ENCODE results near the gene BIN2. TPM values are rescaled to one million over a fixed set of nuclear protein-coding genes. Genes with fewer than 3 reads are reported as not detected.
A peak's percentile ranks its signal among the peaks of the same experiment; 100 is the strongest.

The BIN2 gene
- total and polyA plus RNA-seq, 9 of the 15 experiments (the other 6 are each of a cell fraction or from before 2014, with no cell fraction given): 0.04 to 0.39 (median 0.25) TPM; not detected in 1

DNA sequence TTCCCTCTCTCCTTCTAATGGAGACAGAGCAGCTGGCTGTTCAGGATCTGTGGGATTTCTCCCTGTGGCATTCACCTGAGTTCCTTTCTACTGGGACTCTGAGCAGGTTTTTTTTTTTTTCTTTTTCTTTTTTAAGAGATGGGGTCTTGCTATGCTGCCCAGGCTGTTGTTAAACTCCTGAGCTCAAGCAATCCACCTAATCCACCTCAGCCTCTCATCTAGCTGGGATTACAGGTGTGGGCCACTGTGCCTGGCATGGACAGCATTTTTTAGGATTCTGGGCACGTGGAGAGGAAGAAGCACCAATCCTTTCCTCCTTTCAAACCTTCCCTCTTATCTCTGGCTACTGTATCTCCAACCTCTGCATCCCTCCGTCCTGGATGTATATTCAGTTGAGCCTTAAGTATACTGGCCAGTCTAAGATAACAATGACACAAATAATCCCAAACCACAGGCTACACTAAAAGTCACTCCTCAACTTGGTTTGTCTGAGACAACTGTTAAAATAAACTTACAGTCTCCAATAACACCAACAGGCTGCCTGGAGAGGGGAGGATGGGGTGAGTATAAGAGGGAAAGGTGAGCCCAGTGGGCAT, 38.9 kb upstream of the BIN2 start (continued):
- TF ChIP-seq NCOR1 (IDR thresholded peaks at IDR 0.05) (peak; percentile 80), PML (IDR thresholded peaks at IDR 0.05; ENCODE audit: low read length) (no peak), ZFX (CRISPR knock-in tag; IDR thresholded peaks at IDR 0.05) (no peak), RBM17 (IDR thresholded peaks at IDR 0.05; ENCODE audit: borderline replicate concordance, low read depth, low read length) (no peak), SNRNP70 (optimal IDR thresholded peaks at IDR 0.05; ENCODE audit: low read depth, low read length) (no peak), NFE2L1 (tag; IDR thresholded peaks at IDR 0.05; ENCODE audit: borderline replicate concordance, low read depth) (no peak), ZNF143 (CRISPR knock-in tag; IDR thresholded peaks at IDR 0.05) (no peak), KAT8 (IDR thresholded peaks at IDR 0.05; ENCODE audit: low read depth) (no peak)
- TF ChIP-seq, protein P1, sequence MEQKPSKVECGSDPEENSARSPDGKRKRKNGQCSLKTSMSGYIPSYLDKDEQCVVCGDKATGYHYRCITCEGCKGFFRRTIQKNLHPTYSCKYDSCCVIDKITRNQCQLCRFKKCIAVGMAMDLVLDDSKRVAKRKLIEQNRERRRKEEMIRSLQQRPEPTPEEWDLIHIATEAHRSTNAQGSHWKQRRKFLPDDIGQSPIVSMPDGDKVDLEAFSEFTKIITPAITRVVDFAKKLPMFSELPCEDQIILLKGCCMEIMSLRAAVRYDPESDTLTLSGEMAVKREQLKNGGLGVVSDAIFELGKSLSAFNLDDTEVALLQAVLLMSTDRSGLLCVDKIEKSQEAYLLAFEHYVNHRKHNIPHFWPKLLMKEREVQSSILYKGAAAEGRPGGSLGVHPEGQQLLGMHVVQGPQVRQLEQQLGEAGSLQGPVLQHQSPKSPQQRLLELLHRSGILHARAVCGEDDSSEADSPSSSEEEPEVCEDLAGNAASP (IDR thresholded peaks at IDR 0.05): no peak
- TF ChIP-seq, protein P2, sequence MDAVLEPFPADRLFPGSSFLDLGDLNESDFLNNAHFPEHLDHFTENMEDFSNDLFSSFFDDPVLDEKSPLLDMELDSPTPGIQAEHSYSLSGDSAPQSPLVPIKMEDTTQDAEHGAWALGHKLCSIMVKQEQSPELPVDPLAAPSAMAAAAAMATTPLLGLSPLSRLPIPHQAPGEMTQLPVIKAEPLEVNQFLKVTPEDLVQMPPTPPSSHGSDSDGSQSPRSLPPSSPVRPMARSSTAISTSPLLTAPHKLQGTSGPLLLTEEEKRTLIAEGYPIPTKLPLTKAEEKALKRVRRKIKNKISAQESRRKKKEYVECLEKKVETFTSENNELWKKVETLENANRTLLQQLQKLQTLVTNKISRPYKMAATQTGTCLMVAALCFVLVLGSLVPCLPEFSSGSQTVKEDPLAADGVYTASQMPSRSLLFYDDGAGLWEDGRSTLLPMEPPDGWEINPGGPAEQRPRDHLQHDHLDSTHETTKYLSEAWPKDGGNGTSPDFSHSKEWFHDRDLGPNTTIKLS (IDR thresholded peaks at IDR 0.05; ENCODE audit: borderline replicate concordance, low read depth): no peak
- TF ChIP-seq, protein P3, sequence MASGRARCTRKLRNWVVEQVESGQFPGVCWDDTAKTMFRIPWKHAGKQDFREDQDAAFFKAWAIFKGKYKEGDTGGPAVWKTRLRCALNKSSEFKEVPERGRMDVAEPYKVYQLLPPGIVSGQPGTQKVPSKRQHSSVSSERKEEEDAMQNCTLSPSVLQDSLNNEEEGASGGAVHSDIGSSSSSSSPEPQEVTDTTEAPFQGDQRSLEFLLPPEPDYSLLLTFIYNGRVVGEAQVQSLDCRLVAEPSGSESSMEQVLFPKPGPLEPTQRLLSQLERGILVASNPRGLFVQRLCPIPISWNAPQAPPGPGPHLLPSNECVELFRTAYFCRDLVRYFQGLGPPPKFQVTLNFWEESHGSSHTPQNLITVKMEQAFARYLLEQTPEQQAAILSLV (tag; IDR thresholded peaks at IDR 0.05): no peak
- TF ChIP-seq, protein P4, sequence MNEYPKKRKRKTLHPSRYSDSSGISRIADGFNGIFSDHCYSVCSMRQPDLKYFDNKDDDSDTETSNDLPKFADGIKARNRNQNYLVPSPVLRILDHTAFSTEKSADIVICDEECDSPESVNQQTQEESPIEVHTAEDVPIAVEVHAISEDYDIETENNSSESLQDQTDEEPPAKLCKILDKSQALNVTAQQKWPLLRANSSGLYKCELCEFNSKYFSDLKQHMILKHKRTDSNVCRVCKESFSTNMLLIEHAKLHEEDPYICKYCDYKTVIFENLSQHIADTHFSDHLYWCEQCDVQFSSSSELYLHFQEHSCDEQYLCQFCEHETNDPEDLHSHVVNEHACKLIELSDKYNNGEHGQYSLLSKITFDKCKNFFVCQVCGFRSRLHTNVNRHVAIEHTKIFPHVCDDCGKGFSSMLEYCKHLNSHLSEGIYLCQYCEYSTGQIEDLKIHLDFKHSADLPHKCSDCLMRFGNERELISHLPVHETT (CRISPR knock-in tag; conservative IDR thresholded peaks at IDR 0.05 in 1 of 2, IDR thresholded peaks at IDR 0.05 in 1 of 2): no peak

All from K562 (cell line).